KMS-11 (cell line): Measurements from ENCODE around the gene MED27.

Experiments used
- H2AFZ ChIP-seq: fragments of 200-600 bp; sonication (generic); 2 replicates; pipeline ENCODE4 v1.6.1; 2016; ENCODE audit warnings: antibody characterized with exemption, mixed run types, low read depth
- H3K27ac ChIP-seq: fragments of 200-600 bp; sonication (generic); 2 replicates; pipeline ENCODE4 v1.6.1; 2016; ENCODE audit warnings: mild to moderate bottlenecking, mixed run types
- H3K27me3 ChIP-seq: fragments of 200-600 bp; sonication (generic); 2 replicates; pipeline ENCODE4 v1.6.1; 2017; ENCODE audit warnings: mild to moderate bottlenecking, low read depth, mixed run types, moderate library complexity; ENCODE audit not compliant: insufficient read depth
- H3K36me3 ChIP-seq: fragments of 200-600 bp; sonication (generic); 2 replicates; pipeline ENCODE4 v1.6.1; 2017; ENCODE audit warnings: mild to moderate bottlenecking, mixed run types; ENCODE audit not compliant: insufficient read depth
- H3K4me1 ChIP-seq: fragments of 200-600 bp; sonication (generic); 2 replicates; pipeline ENCODE4 v1.6.1; 2016; ENCODE audit warnings: mild to moderate bottlenecking, low read depth, mixed run types; ENCODE audit not compliant: poor library complexity, severe bottlenecking
- H3K4me2 ChIP-seq: fragments of 200-600 bp; sonication (generic); 2 replicates; pipeline ENCODE4 v1.7.0; 2016; ENCODE audit warnings: mild to moderate bottlenecking, mixed run types
- H3K4me3 ChIP-seq: fragments of 200-600 bp; sonication (generic); IDR thresholded peaks from 2 replicates; pipeline ENCODE4 v1.6.1; 2017; ENCODE audit warnings: low read depth, low read length, mixed read lengths; ENCODE audit not compliant: insufficient read depth
- H3K79me2 ChIP-seq: fragments of 200-600 bp; sonication (generic); 2 replicates; pipeline ENCODE4 v1.6.1; 2016; ENCODE audit warnings: low read depth, mixed run types; ENCODE audit not compliant: insufficient read depth
- H3K9ac ChIP-seq: fragments of 200-600 bp; sonication (generic); 2 replicates; pipeline ENCODE4 v1.6.1; 2016; ENCODE audit warnings: mild to moderate bottlenecking, mixed run types
- H4K20me1 ChIP-seq: fragments of 200-600 bp; sonication (generic); 2 replicates; pipeline ENCODE4 v1.6.1; 2016; ENCODE audit warnings: mild to moderate bottlenecking, mixed run types; ENCODE audit not compliant: insufficient read depth
- CTCF ChIP-seq: fragments of 200-600 bp; sonication (generic); conservative IDR thresholded peaks from 2 replicates; pipeline ENCODE4 v1.6.1; 2017; ENCODE audit warnings: low read depth, mild to moderate bottlenecking, antibody characterized with exemption, low read length, moderate library complexity, mixed read lengths

The MED27 gene

DNA sequence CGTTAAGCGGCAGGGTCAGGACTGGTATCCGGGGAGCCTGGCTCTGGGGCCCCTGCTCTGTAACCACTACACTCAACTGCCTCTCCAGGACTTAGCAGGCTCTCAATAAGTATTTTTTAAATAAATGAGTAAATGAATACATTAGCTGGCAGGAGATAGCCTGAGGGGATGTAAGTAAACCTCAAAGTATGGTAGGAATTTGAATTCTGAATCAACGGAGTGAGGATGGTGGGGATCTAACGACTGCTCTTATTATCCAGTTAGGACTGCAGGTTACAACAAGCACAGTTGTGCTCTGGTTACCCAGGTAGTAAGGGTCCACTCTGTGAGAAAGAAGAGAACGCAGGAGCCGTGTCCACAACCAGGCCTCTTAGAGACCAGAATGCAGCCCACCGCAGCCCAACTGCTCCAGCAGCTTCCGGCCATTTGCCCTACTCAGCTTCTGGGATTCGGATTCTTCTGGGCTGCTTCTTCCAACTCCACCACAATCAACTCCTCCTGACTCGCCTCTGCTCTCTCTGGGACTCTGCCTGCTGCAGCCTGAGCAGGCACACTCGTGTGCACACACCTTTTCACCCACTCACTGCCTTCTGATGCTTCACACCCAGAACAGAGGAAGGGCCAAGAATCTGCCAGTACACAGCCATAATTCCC is 52.6 kb downstream of the MED27 start:
- no peaks in the 10 kb centered on the region for H3K36me3 ChIP-seq
- peaks cover 6% of the 10 kb centered on the region; the same call in 1 of the 2 replicates for H4K20me1 ChIP-seq
- H3K4me1 ChIP-seq = peaks cover 12% of the 10 kb centered on the region
- H3K4me3 ChIP-seq = no peak overlapping the region
- no peak overlapping the region for H3K9ac ChIP-seq
- TF ChIP-seq CTCF = no peak
- no peaks in the 10 kb centered on the region; the same call in 1 of the 2 replicates for H3K27me3 ChIP-seq
- no peak overlapping the region for H3K4me2 ChIP-seq
- no peak overlapping the region for H2AFZ ChIP-seq
- no peak overlapping the region for H3K27ac ChIP-seq
- peaks cover 28% of the 10 kb centered on the region; the same call in 1 of the 2 replicates for H3K79me2 ChIP-seq

- H3K9ac ChIP-seq = no peak overlapping the region
- no peaks in the 10 kb centered on the region for H3K36me3 ChIP-seq
- no peaks in the 10 kb centered on the region; the same call in 1 of the 2 replicates for H3K27me3 ChIP-seq
- peaks cover 20% of the 10 kb centered on the region; the same call in 1 of the 2 replicates for H3K79me2 ChIP-seq
- peaks cover 4% of the 10 kb centered on the region for H3K4me1 ChIP-seq
- no peak overlapping the region for H3K27ac ChIP-seq
- no peak for TF ChIP-seq CTCF
- H3K4me3 ChIP-seq = no peak overlapping the region
- H4K20me1 ChIP-seq = 0 out of 2 replicates have a peak, but pooled peaks cover 6% of the 10 kb centered on the region
- no peak overlapping the region for H3K4me2 ChIP-seq
- no peak overlapping the region for H2AFZ ChIP-seq
These were observed 53.9 kb downstream of the MED27 start for GRCh38 chr9:132025766-132026165.

- no peak overlapping the region for H3K4me3 ChIP-seq
- H3K27ac ChIP-seq = no peak overlapping the region
- no peak overlapping the region for H2AFZ ChIP-seq
- no peak overlapping the region for H3K9ac ChIP-seq
- H3K4me1 ChIP-seq = peaks cover 9% of the 10 kb centered on the region
- no peak for TF ChIP-seq CTCF
- no peaks in the 10 kb centered on the region for H3K36me3 ChIP-seq
- peaks cover 8% of the 10 kb centered on the region; the same call in 1 of the 2 replicates for H4K20me1 ChIP-seq
- H3K4me2 ChIP-seq = no peak overlapping the region
- peaks cover 14% of the 10 kb centered on the region; the same call in 1 of the 2 replicates for H3K79me2 ChIP-seq
- no peaks in the 10 kb centered on the region; the same call in 1 of the 2 replicates for H3K27me3 ChIP-seq
These were observed 55.1 kb downstream of the MED27 start for GRCh38 chr9:132024589-132024988.

DNA sequence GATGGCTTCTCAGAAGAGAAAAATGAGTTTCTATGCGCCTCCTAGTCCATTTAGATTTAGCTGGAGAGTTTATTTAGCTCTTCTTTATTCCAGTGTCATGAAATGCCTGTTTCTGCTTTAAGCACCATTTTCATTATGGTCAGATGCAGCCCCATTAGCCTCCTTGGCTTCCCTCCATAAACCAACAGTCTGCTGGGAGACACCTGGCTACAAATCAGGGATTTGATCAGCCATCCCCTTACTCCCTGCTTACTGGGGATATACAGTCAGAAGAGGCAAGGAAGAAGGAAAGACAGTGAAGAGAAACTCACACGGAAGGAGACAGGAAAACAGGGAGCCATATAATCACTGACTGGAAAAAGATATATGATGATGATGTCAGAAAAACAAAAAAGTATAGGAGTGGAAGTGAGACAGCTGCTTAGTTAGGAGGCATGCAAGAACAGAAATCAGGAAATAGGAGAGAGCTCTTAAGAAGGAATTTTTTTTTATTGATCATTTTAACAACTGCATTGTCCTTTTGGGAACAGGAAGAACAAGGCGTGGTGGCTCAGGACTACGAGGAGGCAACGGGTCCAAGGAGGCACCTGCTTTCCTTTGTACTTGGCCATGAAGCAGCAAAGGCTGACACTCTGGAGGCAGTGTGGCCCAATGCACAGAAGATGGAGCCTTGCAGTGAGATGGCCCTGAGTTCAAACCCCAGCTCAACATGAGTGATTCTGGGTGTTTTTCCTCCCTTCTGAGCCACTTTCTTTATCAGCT is 56.1 kb downstream of the MED27 start:
- peaks cover 9% of the 10 kb centered on the region; the same call in 1 of the 2 replicates for H4K20me1 ChIP-seq
- H3K4me2 ChIP-seq = no peak overlapping the region
- no peak overlapping the region for H3K27ac ChIP-seq
- H3K36me3 ChIP-seq = no peaks in the 10 kb centered on the region
- H3K9ac ChIP-seq = no peak overlapping the region
- 0 out of 2 replicates have a peak, but pooled peaks cover 12% of the 10 kb centered on the region for H3K79me2 ChIP-seq
- no peak overlapping the region for H3K4me3 ChIP-seq
- no peak overlapping the region for H2AFZ ChIP-seq
- H3K27me3 ChIP-seq = no peaks in the 10 kb centered on the region
- no peak for TF ChIP-seq CTCF
- H3K4me1 ChIP-seq = peaks cover 9% of the 10 kb centered on the region
